Midbrain (tissue), 1 donor: ENCODE data around the gene AFDN.

Experiments
- DNase-seq: peaks from one replicate; lab custom pipeline; 2025; lab: John Stamatoyannopoulos, UW

The AFDN gene

GRCh38 chr6:167812088-167812487 is 14.6 kb upstream of the AFDN start:
- no peak for DNase-seq

GRCh38 chr6:167815296-167815980 is 11.3 kb upstream of the AFDN start:
- no peak for DNase-seq

- DNase-seq: no peak
Measured at GRCh38 chr6:167817016-167817415, 9.7 kb upstream of the AFDN start.

- no peak for DNase-seq
Measured at GRCh38 chr6:167817729-167818128, 9.0 kb upstream of the AFDN start.

GRCh38 chr6:167819576-167819975 is 7.1 kb upstream of the AFDN start:
- no peak for DNase-seq

- DNase-seq: no peak
Measured at GRCh38 chr6:167820681-167821080, 6.0 kb upstream of the AFDN start.

GRCh38 chr6:167824591-167825331 is 1.9 kb upstream of the AFDN start:
- DNase-seq: peak; percentile 55

- peak; percentile 22 for DNase-seq
Measured at GRCh38 chr6:167825332-167826229, 1.1 kb upstream of the AFDN start.

GRCh38 chr6:167826230-167826895 is 348 bp upstream of the AFDN start:
- peak; percentile 59 for DNase-seq

GRCh38 chr6:167827583-167828324 is 1.0 kb downstream of the AFDN start:
- DNase-seq: peak; percentile 63

- no peak for DNase-seq
Measured at GRCh38 chr6:167828325-167828956, 1.7 kb downstream of the AFDN start.

- DNase-seq: no peak
Measured at GRCh38 chr6:167829513-167829912, 2.8 kb downstream of the AFDN start.

- DNase-seq: no peak
Measured at GRCh38 chr6:167831281-167831828, 4.6 kb downstream of the AFDN start.

- DNase-seq: no peak
Measured at GRCh38 chr6:167832497-167833395, 6.0 kb downstream of the AFDN start.

GRCh38 chr6:167833396-167833763 is 6.7 kb downstream of the AFDN start:
- no peak for DNase-seq

- no peak for DNase-seq
Measured at GRCh38 chr6:167835260-167835659, 8.5 kb downstream of the AFDN start.

GRCh38 chr6:167836721-167837120 is 10.0 kb downstream of the AFDN start:
- DNase-seq: no peak

- DNase-seq: no peak
Measured at GRCh38 chr6:167838207-167838748, 11.6 kb downstream of the AFDN start.

GRCh38 chr6:167839343-167839742 is 12.6 kb downstream of the AFDN start:
- DNase-seq: no peak
